Measurements from ENCODE around the gene RAB21.
"Not testable (repeated sequence)": the region's sequence is repeated elsewhere in the genome, so short reads cannot be mapped to it uniquely, and the experiment has no call there.

The RAB21 gene

DNA sequence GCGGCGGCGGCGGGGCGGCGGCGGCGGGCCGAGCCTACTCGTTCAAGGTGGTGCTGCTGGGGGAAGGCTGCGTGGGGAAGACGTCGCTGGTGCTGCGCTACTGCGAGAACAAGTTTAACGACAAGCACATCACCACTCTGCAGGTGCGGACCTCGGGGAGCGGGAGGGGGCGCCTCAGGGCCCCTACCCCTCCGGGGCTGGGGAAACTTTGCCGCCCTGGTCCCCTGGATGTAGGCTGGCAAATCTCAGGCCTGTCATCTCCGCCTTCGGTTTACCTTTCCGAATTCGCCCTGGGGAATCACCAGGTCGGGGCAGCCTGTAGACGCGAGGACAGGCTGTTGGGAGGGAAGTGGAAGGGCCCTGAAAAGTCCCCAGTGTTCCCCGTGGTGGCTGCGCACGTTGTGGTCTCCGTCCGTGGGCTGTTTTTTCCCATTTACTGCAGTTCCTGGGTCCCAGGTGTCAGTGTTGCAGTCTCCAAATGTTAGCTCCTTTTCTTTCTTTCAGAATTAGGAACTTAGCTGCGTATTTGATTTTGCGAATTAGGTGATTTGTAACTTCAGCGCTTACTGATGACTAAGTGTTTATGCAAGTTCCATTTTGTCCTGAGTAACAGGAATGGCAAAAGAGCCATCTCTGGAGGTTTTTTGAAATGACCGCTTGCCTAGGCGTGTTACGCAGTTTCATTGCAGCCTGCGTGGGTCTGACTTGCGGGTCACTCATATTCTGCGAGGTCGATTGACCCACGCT, 656 bp downstream of the RAB21 start:
- DNase-seq, result no peak

DNA sequence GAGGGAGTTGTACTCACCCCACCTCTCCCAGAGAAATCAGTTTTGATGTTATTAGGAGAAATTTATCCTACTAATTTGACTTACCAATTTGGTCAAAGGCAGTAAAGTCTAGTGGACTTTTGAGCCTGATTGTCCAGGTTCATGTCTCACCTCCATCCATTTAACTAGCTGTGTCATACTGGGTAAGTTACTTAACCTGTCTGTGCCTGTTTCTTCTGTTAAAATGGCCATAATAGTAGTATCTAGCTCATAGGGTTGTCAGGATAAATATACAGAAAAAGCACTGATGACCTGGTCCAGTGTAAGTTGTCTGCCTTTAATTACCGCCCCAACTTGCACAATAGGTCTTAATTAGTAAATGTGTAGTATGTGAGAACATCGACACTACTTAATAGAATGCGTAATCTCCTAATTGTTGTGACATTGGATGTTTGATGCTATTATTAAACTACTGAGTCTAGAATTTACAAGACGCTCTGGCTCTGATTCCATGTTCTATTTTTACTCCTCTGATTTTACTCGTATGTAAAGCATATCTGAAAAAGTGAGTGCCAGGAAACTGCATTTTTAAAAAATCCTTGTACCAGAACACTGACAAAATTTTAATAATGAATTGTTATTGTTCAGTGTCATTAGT, 1.5 kb downstream of the RAB21 start:
- no peak for DNase-seq

DNA sequence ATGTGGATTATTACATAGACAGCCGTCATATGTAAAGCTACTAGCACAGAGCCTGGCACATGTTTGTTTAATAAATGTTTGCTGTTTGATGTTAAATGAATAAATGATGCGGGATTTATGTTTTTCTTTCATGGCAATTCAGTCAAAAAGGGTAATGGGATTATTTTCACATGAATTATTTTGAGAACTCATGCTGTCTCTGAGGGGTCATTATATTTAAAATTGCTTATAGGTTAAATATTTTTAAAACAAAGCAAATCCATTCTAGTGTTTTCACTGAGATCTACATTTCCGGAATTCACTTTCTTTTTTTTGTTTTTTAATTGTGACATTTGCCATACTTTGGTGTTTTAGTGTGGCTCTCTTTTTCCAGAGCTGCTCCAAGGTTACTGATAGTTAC, 5.3 kb downstream of the RAB21 start:
- DNase-seq, result no peak

DNA sequence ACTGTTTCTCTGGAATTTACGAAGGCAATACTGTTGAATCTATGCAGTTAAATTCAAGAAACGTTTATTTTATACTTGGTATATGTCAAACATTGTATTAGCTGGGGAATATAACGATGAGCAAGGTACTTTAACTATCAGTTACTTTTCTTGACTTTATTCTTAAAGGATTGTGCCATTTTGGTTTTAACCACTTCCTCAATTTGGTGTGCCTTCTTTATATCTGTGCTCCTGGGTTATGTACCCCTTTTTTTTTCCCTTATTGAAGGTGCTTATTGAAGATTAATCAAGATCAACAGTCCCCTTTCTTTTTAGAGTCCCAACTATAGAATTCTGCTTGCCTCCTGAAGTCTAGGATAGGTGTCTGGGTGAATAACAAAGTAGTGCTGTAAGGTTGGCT, 5.8 kb downstream of the RAB21 start:
- DNase-seq, result no peak

DNA sequence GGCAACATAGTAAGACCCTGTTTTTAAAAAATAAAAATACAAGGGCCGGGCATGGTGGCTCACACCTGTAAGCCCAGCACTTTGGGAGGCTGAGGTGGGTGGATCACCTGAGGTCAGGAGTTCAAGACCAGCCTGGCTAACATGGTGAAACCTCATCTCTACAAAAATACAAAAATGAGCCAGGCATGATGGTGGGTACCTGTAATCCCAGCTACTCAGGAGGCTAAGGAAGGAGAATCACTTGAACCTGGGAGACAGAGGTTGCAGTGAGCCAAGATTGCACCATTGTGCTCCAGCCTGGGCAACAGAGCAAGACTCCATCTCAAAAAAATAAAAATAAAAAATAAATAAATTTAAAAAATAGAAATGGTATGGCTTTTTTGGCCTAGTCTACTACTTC, 6.7 kb downstream of the RAB21 start:
- DNase-seq, result not testable (repeated sequence)

DNA sequence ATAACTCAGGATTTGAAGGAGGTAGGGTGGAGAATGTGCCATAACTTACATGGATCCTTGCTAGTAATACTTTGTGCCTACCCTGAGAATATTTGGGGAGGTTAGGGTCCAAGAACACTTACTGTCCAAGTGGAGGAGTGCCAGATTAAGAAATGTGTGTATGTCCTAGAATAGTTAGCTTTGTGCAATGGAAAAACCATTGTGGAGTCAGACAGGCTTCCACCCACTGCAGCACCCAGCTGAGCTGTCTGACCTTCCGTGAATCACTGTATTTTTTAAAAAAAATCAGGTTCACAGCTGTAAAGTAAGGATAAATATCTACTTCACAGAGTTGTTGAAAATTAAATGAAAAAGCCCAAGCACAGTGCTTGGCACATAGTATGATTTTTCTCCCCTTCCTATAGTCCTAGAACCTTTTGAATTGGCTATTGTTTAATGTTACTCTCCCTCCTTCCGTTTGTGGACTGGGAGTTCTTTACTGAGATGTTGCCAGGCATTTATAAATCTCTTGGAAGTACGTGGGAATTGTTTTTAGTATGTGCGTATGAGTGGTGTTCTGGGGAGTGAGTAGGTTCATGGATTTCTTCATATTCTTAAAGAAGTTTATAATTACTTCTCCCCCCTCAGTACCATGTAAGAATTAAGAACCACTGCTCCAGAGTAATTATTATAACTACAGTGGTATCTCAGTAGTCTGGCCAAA, 9.2 kb downstream of the RAB21 start:
- no peak for DNase-seq

DNA sequence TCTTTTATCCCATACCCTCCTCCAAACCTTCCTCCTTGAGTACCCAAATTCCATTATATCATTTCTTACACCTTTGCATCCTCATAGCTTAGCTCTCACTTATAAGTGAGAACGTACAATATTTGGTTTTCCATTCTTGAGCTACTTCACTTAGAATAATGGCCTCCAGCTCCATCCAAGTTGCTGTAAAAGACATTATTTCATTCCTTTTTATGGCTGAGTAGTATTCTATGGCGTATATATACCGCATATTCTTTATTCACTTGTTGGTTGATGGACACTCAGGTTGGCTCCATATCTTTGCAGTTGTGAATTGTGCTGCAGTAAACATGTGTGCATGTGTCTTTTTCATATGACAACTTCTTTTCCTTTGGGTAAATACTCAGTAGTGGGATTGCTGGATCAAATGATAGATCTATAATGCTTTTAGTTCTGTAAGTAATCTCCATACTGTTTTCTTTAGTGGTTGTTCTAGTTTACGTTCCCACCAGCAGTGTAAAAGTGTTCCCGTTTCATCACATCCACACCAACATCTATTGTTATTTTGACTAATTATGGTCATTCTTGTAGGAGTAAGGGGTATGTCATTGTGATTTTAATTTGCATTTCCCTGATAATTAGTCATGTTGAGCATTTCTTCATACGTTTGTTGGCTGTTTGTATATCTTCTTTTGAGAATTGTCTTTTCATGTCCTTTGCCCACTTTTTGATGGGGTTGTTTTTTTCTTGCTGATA, 10.1 kb downstream of the RAB21 start:
- DNase-seq, result no peak

DNA sequence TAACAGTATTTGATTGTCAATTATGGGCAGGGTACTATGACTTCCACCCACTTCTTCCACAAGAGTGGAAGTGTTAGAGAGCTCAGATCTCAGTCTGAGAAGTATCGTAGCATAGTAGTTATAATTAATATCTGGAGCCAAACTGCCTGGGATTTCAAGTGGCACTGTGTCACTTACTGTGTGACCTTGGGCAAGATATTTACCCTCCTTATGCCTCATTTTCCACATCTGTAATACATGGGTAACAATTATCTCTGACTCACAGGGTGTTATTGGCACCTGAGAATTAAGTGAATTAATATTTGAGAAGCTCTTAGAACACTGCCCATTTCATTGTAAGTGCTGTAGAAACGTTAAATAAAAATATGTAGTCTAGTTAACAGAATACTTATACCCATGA, 11.5 kb downstream of the RAB21 start:
- no peak for DNase-seq

DNA sequence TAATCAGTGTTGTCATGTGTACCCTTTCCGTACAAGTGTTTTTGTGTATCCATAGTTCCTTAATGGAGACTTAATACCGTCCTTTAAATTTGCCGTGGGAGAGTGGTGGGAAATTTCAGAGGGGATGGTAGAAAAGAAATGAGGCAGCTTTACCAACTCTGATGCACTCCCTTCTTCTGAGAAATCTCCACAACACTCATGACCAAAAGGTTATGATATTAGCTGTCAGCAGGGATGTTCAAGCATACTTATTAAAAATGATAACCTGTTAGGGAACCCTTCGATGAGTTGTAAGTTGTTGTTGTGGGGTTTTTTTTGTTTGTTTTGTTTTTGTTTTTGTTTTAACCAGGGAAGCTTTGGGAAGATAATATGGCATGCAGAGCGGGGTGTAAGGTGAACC, 12.5 kb downstream of the RAB21 start:
- DNase-seq, result no peak

DNA sequence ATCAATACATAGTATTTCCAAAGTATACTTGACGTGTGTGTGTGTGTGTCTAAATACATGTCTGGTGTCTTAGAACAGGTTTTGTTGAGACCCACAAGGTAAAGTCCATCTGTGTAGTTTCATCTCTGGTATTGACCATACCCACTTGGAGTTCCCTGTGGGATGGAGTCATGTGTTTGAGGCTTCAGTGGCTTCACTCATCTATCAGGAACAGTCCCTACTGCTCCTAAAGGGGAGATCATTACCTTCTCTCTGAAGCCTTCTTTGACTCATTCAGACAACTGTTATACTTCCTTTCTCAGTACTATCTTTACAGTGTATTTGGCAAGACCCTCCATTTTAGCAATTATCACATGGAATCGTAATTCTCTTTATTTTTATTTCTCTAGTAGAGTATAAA, 14.2 kb downstream of the RAB21 start:
- no peak for DNase-seq

DNA sequence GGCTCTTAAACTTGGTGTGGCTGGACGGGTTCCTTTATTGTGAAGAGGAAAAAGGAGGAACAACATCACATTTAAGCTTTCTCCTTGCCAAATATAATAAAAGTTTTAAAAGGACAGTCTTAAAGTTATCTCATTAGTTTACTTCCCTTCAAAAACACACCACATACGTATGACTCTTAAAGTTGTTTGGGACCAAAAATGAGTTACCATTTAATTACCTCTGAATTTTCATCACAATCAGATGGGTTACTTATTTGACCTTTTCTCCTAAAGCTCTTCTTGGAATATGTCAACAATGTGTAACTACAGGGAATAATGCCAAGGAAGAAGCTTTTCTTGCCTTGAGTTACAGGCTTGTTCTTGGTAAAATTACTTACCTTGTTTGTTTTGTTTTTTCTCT, 16.4 kb downstream of the RAB21 start:
- DNase-seq, result no peak

DNA sequence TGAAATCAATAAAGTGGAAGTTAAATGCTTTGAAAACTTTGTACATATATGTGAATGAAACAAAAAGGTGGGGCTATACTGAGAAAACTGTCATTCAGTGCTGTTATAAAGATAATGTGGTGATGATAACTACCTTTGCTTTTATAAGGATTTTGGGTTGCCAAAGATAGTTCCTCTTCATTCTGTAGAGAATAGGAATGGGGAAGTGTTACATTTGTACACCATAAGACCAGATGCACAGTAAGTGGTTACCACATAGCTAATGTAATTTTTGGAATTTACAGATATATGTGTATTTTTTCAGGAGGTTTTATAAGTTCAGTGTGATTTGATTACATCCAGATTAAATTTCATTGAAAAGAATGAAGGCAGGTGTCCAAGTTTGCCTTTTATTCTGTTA, 18.1 kb downstream of the RAB21 start:
- DNase-seq, result no peak

DNA sequence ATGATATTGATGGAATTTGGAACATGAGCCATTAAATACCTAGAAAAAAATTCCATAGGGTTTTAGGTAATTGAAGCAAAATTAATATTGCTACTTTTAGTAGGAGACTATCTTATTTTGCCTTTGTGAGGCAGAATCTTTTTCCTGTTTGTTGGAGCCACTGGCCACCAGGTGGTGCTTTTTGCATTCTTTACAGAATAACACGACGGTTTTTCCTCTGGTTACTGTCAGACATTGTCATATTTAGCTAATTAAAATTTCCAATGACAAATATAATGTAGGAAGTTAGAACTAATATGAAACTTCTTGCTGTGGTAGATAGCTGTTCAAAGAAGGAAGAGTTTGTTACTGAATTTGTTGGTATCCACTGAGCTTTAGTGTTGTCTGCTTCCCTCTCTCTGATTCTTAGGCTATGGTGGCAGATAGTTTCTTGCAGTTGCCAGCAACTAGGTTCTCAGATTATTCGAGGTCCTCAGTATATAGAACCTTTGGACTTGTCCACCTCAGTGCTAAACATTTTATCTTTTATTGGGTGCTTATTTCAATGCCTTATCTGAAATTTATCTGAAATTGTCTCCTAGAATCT, 25.7 kb downstream of the RAB21 start:
- DNase-seq, result peak; percentile 20

DNA sequence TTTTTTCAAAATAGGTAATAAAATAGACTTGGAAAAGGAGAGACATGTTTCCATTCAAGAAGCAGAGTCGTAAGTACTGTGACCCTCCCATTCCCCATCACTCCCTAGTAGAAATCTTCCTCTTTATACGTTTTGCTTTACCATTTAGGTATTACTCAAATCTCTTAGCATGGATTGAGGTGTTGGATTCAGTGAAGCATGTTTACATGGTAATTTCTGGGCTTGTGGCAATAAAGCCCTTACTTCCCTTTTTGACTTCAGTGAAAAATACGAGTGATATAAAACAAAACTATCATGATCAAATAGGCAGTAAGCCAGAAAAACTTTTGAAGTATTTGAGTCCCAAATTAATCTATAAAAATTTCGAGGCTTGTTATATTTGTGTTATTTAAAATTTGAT, 27.4 kb downstream of the RAB21 start:
- no peak for DNase-seq

DNA sequence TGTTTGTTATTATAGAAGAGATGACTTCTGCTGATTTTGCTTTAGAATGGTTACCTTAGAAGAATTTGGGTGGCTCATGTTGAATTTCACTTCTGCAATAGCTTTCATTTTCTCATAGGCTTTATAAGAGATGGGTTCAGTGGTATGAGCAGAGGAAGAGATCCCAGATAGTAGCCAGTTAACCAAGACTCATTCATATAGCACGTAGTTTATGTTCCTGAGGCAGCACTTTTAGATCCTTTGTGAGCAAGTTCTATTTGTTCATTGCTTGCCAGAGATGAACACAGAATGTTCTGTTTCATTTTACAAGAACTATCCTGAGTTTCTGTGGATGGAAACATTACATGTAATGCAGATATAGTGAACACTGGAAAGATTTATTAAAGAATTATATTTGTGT, 32.2 kb downstream of the RAB21 start:
- no peak for DNase-seq

DNA sequence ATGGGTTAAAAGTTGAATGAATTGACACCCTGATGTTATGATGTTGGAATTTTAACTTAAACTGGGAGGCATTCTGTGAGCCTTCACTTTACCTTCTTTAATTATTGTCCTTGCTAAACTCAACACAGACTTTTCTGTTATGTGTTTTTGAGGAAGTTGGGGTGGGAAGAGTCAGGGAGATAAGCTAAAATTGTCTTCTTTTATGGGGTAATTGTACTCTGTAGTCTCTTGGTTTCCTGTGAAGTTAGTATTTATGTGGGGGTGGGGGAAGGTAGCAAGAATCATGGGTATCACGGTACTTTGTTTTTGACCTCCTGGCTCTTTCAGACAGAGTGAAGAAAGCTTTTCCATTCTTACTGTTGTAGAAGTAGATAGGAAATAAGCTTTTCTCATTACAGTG, 32.9 kb downstream of the RAB21 start:
- DNase-seq, result no peak

DNA sequence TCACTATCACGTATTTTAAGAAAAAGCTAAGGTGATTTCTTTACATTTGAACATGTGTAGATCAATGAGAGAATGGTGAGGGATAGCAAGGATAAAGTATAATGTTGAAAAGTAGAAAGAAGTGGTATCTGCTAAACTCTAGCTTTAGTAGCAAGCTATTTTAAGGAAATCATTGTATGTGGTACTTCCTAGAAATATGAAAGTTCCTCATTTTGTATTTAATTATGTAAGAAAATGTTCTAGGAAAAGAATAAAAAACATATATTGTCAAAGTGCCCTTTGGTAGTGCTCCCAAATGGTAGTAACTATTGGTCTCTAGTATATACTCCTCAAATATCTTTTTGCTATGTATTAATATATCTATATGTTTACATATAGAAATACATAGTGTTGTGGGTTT, 35.7 kb downstream of the RAB21 start:
- DNase-seq, result no peak

DNA sequence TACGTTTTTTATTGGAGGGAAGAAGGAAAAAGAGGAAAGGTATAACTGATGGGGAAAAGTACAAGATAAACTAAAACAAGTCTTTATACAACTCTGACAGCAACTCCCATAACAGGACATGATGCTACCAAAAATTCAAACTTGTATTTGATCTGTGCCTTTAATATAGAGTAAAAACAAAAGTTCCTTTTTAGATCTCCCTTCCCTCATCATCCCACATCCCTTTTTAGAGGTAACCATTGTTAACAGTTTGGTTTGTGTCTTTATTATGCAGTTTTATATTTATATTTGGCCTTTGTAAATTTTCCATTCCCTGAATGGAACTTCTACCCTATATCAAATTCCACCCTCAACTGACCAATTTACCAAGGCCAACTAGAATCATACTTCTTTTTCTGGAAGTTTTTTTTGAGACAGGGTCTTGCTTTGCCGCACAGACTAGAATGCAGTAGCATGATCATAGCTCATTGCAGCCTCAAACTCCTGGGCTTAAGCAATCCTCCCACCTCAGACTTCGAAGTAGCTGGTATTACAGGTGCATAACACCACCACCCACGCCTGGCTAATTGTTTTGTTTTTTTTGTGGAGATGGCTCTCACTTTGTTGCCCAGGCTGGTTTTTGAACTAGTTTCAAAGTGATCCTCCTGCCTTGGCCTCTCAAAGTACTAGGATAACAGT, 36.9 kb downstream of the RAB21 start:
- DNase-seq, result no peak

DNA sequence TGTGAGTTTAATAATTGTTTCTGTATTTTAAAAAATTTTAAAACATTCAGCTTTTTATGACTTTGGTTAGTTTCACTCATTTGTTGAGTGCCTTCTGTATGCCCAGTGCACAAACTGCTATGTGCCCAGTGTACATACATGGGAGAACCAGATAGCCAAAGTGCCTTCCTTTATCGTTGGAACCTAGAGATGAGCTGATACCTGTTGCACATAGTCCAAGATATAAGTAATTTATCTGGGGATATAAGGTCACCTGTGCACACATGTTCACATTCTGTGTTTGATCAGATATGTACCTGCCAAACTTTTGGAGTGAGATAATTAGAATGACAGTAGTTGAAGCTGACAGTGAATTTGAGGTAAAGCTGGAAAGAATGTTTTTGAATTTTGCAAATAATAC, 37.9 kb downstream of the RAB21 start:
- DNase-seq, result no peak

DNA sequence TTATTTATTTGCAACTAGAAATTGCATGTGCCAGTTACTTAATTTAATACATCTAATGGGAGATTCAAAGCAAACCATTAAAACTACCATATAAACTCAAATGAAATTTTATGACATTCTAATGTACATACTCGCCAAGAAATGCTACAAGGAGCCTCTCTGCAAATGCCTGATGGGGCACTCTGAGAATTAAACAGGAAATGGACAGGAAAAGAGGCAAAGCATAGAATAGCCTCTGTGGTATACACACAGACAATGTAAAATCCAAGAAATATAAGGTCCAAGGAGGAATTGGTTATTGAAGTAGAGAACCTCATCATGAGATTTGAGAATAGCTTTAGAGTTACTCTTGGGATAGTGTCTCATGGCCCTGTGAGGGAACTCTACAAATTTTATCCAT, 41.2 kb downstream of the RAB21 start:
- no peak for DNase-seq

DNA sequence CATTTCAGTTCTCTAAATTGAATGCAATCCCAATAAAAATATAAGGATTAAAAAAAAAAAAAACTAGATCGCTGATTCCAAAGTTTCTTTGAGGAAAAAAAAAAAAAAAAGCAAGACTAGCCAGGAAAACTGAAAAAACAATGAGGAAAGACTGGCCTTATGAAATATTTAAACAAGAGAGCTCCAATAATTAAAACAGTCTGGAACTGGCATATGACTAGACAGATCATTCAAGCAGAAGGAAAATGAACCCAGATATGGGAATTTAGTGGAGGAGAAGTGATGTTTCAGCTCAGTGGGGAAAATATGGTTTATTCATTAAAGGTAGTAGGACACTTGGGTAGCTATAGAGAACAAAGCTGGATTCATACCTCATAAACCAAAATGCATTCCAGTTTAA, 42.9 kb downstream of the RAB21 start:
- no peak for DNase-seq

DNA sequence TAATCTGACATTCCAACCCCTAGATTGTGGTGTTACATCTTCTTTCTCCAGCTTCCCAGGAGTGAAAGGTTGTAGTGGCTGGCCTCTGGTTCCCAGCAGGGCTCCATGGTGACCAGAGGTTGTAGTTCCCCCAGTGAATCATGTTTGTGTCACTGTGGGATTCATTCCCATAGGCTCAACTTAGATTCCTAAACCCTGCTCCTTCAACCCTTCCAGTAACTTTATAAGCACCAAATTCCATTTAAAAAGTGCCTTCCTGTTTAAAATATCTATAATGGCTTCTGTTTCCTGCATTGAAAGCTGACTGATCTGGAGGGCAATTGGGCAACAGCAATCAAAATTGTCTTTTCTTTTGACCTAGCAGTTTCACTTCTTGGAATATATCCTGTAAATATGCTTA, 44.4 kb downstream of the RAB21 start:
- no peak for DNase-seq

DNA sequence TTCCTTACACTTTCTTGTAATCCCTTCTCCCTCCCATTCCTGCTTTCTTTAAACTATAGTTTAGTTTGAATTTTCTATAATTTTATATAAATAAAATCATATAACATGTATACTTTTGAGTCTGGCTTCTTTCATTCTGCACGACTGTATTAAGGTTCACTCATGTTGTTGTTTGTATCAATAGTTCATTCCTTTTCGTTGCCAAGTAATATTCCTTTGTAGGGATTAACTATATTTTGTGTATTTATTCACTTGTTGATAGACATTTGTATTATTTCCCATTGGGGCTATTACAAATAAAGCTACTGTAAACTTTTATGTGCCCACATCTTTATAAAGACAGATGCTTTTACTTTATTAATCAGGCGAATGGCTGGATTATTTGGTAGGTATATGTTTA, 45.5 kb downstream of the RAB21 start:
- DNase-seq, result no peak
